ENCODE measurements around the gene HMX1.

The HMX1 gene

DNA sequence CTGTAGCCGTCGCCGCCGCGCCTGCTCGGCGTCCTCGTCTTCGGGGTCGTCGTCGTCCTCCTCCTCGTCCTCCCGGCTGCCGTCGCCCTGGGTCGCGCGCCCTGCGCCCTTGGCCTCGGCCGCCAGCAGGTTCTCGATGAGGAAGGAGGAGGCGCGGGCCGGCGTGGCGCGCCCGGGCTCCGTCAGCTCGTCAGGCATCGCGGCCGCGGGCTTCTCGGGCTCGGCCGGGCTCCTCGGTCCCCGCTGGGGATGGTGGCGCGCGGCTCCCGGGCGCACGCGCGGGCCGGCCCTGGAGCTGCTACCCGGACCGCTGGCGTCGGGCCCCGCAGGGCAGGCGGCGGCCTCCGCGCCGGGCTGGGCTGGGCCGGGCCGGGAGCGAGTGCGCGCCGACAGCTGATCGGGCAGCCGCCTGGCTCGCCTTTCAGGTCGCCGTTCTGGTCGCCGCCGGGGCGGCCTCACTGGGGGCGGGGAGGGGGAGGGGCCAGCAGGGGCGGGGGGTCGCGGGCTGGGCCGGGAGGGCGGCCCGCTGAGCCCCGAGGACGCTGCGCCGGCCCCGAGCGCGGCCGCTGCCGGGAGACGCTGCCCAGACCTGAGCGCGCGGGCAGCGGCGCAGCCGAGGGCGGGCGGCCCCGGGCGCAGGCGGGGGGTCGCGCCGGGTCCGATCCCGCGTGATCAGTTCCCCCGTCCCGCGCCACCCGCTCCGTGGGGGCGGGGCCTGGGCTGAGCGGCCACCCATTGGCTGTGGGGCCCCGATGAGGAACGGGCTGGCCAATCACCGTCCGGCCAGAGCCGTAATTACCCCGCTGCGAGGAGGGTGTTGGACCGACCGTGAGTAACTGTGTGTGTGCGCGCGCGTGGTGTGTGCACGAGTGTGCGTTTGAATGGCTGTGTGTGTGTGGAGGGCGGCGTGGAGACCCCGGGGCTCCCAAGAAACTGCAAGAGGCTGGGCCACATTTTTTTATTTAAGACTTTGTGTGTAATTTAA lies at the start of gene HMX1:
TSS of gene HMX1 (minus strand) at position 423 of the 985 bp plus-strand sequence. CDS start at position 198, 225 bp downstream.
- DNase-seq (ENCODE audit: low read depth, low spot score), result no peak

DNA sequence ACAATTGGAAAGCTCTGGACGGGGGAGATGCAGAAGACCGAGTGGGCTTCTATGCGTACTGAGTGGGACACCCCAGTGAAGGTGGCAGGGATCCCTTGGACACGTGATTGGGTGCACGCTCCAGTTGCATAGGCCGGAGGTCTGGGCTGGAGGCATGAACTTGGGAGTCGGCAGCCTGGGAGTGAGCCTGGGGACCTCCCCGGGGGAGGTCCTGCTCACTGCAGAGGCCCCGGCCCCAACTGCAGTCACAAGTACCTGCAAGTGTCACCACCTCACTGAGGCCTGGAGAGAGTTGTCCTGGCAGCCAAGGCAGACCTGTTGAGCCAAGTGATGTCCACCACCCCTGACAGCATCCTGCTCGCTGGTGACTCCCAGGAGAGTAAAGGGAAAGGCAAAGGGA lies 49.3 kb upstream of the HMX1 start:
- DNase-seq (ENCODE audit: low read depth, low spot score), result no peak

DNA sequence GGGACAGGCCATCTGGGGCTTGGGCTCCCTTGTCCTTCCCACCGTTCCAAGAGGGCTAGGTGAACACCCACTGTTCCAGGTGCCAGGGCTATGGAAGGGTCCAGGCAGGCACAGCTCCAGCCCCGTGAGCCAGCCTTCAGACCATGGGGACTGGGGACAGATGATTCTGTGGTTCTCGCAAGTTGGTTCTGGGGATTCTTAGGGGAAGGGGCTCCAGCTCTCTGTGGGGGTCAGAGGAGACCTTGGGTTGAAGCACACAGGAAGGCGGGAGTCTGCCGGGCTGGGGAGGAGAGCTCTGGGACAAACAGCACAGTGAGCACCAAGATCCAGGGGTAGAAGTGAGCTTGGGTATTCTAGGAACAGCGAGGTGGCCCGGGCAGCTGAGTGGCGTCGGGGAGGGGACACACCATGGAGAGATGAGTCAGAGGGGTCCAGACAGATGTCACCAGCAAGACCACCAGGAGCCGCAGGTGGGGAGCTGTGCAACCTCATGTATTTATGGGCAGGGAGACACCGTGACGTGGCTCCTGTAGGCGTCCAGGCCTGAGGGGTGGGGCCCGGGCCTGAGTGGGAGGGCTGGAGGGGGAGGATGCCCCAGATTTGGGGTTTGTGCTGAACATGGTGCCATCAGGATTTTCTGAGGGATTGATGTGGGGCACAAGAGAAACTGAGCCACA lies 48.8 kb upstream of the HMX1 start:
- DNase-seq (ENCODE audit: low read depth, low spot score), result no peak

DNA sequence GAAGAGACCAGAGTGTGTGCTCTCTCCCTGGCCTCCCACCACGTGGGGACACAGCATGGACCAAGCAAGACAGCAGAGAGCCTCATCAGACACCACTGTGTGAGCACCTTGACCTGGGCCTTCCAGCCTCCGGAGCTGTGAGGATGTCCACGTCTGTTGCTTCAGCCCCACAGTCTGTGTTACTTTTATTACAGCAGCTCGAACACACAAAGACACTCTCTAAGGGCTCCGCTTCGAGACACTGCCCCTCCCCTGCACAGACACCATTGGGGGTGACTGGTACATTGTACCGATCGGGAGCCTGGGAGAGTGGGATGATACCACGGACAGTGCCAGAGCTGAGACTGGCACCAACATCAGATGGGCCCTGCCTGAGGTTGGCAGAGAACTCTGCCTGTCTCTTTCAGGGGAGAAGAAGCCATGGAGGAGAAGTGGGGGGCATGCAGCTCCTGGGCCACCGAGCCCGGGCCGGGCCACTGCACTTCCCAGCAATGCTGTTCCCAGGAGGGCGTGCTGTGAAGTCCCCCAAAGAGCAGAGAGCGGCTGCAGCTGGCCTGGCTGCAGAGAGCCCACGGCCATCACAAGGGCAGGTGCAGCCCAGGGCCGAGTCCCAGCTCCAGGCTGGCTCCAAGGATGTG lies 48.1 kb upstream of the HMX1 start:
- DNase-seq (ENCODE audit: low read depth, low spot score), result no peak

DNA sequence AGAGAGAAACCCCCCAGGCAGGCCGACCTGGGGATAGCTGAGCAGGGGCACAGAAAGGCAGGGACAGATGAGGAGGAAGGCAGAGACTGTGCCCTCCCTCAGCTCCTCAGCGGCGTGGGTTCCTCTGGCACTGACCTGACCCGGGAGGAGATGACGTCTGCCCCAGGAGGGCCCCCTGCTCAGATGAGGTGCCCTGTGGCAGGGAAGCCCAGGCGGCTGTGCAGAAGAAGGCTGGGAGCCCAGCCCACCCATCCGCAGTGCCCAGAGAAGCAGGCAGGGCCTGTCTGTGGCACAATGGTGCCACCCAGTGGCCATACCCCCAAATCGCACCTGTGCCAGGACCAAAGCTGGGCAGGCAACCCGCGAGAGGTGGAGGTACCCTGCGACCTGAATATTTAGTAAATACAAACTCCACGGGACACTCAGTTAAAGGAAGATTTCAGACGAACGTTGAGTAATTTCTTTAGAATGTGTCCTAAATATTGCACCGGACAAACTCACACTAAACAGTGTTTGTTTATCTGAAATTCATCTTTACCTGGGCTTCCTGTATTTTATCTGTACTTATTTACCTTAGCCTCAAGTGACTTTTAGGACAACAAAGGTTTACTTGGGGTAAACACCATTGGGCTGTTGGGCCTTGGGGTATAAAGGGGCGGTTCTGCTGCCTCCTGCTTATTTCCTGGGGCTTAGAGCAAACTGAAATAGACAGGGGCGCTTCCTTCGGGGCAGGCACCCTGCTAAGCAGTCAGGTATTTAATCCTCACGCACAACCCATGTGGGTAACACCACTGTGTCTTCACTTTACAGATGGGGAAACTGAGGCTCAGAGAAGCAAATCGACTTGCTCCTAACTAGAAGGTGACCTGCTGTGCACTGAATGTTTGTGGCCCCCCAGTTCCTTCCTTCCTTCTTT lies 46.5 kb upstream of the HMX1 start:
- DNase-seq (ENCODE audit: low read depth, low spot score), result no peak

DNA sequence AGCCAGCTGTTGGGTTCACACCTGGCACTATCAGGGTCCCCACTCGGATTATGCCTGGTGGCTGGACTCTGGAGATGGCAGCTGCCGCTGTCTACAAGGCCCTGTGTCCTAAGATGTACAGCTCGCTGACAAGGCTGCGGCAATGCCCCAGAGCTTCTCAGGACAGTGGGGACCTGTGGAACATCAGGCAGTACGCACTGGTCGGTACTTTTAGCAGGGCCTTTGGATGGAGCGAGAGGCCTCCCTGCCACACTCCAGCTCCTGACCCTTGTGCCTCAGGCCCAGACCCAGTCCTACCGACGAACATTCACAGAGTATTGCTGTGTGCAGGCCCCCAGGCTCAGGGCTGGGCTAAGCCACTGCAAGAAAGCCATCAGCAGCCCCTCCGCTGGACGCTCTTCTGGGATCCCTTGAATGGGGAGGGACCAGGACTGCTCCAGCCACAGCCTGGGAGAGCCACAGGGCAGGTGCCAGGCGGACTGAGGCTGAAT lies 45.7 kb upstream of the HMX1 start:
- DNase-seq (ENCODE audit: low read depth, low spot score), result no peak

DNA sequence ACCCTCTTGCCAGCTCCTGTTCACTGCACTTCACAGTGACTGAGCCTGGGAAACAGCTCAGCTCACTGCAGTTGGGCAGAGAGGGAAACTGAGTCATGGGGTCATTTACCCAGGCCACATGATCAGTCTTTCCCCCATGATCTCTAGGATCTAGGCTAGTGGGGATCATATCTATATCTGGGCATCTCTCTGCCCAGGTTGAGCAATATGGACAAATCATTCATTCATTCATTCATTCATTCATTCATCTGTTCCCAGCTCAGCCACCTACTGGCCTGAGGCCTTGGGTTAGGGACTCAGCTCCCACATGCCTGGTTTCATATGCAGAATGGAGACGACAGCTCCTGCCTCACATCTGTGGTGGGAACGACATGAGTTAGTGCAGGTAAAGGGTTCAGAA lies 45.3 kb upstream of the HMX1 start:
- DNase-seq (ENCODE audit: low read depth, low spot score), result no peak

DNA sequence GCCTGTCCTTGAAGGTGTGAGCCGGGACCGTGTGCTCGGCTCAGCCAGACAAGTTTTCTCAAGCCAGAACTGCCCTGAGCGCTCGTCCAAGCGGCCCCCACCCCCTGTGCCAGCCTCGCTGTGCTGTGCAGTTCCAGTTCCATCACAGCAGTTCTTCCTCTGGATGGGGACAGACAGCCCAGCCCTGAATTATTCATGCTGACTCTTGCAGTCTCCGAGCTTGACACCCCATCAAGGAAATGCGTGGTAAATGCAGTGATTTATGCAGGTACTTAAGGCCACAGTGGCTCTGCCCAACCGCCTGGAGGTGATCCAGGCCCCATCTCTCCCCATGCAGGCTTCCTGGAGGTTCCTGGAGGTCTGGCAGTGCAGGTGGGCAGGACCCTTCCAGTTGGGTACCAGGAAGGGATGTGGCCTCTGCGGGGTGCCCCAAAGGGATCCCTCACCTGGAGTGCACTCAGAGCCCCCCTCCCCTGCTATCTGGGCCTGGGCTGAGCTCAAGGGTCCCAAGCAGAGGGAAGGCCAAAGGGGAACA lies 44.8 kb upstream of the HMX1 start:
- no peak for DNase-seq (ENCODE audit: low read depth, low spot score)

DNA sequence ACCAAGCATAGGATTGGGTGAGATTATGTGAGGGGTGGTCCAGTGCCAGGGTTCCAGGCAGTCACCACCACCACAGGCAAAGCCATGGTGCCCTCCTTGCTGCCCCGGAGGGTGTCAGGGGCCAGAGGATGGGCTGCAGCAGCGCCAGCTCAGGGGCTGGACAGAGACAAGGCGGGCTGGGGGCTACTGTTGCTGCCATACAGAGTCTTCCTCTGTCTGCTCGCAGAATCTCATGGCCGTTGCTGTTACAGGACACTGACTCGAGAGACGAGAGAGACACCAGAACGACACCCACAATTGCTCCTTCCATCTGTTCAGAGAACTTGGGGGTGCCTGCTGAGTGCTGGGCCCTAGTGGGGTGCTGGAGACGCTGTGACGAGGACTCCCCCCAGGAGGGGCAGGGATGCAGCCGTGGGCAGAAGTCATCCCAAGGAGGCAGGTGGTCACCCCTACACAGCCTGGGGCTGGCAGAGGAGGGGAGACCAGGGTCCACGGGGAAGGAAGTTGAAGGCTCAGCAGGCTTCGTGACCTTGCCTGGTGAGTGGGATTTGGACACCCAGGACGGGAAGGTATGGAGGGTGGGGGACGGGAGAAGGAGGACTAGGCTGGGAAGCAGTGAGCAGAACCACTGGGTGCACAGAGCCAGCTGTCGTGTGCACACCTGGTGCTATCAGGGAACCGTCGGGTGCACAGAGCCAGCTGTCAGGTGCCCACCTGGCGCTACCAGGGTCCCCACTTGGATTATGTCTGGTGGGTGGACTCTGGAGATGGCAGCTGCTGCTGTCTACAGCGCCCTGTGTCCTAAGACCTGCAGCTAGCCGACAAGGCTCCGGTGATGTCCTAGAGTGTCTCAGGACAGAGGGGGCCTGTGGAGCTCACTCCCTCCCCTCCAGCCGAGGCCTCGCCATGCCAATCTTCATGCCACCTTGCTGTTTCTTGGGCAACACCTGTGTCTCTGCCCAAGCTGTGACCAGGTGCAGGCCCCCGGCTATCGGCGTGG lies 43.9 kb upstream of the HMX1 start:
- no peak for DNase-seq (ENCODE audit: low read depth, low spot score)

DNA sequence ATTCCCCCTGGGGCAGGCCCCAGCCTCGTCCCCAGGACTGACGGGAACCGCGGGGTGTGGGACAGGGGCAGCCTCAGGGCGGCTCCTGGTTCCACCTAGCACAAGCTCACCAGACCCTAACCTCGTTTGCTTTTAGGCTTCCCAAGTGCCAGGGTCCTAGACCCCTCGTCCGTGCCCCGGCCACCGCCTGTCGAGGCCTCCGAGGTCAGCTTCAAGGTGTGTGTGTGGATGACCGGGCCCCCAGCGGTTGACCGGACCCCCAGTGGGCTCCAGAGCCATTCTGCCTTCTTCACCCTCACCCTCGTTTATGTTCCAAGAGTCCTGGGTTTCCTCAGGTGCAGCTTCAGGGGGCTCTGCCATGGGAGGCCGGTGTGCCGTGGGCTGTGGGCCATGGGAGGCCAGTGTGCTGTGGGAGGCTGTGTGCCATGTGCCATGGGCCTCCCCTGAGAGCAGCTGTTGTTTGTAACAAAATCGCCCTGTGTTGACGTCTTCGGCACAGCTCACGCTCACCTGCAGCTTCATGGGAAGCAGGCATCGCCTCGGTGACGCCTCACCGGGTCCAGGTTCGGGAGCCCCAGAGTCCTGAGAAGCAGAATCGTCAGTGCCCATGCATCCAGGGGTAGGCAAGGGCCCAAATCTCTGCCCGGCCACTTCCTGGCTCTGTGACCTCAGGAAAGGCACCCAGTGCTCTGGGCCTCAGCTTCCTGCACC lies 43.0 kb upstream of the HMX1 start:
- no peak for DNase-seq (ENCODE audit: low read depth, low spot score)

DNA sequence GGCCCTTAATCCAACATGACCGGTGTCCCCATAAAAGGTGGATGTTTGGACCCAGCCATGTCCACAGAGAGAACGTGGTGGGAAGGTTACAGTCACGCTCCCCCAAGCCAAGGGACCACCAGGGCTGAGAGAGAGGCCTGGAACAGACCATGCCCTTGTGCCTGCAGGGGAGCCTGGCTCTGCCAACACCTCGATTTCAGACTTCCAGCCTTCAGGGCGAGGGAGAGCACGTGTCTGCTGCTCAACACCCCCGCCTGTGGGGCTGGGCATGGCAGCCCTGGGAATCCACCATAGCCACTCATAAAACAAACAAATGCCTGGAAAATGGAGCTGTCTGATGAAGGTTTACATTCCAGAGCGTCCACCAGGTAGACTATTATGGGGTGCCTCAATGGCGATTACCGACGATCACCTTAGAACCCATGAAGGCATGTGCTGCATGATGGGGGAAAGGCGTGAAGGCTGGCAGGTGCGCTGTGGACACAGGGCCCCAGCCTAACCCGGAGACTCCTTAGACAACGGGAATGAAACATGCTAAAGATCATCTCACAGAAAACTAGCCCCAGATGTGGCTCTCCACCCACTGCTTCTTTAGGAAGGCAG lies 42.3 kb upstream of the HMX1 start:
- no peak for DNase-seq (ENCODE audit: low read depth, low spot score)

DNA sequence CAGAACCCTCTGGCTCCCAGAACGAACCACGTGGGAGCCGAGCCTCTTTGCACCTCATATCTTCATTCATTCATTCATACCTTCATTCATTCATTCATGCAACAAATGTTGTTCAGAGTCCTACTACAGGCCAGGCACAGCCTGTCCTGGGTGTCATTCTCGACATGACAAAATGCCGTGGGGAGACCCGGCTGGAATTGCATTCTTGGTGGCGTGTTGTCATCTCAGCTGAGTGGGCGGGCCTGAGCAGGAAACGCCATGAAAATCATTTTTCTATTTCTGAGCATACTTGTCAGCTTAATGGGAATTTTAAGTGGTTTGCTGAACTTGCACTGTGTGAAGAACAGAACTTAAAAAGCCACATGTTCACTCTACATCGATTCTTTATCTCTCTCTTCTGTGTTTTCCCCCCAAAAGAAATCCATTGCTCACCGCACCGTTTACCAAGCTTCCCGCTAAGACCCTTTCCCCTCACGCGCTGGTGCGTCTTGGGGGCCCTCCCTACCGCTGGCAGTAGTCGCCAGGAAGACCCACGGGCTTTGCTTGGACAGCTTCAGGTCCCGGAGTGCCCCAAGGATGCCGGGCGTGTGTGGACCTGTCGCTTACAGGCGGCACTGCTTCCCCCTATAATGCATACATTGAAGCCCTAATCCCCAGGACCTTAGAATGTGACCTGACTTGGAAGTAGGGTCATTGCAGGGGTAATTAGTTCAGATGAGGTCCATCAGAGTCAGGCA lies 41.6 kb upstream of the HMX1 start:
- DNase-seq (ENCODE audit: low read depth, low spot score), result no peak

DNA sequence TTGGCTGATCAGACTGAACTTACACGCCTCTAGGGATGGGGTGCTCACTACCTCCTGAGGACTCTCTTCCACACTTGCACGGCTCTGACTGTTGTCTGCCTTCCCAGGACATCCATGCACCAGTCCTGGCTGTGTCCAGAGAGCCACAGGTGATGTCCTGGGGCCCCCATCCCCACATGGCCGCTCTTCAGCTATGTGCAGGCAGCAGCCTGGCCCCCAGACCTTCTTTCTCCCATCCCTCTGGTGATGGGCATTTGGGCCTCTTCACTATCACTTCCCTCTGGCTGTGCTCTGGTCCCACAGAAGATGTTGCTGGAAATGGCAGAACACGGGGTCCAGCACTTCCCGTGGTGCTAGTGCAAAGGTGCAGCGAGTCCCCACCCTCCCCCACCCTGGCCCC lies 40.9 kb upstream of the HMX1 start:
- DNase-seq (ENCODE audit: low read depth, low spot score), result no peak

DNA sequence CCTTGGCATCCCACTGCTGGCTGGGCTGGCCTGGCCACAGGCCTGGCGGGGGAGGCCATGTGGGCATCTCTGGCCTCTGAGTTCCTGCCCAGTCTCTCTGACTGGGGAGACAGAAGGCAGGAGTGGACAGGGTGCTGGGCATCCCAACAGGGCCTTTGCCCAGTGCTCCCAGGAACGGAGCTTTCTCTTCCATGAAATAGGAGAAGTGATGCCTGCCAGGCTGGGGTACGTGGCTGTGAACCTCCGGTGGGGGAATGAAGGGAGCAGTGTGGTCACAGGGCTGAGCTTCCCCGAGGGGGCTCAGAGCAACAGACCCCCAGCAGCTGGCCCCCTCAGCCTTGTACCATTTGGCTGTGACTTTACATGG lies 40.4 kb upstream of the HMX1 start:
- DNase-seq (ENCODE audit: low read depth, low spot score), result no peak

DNA sequence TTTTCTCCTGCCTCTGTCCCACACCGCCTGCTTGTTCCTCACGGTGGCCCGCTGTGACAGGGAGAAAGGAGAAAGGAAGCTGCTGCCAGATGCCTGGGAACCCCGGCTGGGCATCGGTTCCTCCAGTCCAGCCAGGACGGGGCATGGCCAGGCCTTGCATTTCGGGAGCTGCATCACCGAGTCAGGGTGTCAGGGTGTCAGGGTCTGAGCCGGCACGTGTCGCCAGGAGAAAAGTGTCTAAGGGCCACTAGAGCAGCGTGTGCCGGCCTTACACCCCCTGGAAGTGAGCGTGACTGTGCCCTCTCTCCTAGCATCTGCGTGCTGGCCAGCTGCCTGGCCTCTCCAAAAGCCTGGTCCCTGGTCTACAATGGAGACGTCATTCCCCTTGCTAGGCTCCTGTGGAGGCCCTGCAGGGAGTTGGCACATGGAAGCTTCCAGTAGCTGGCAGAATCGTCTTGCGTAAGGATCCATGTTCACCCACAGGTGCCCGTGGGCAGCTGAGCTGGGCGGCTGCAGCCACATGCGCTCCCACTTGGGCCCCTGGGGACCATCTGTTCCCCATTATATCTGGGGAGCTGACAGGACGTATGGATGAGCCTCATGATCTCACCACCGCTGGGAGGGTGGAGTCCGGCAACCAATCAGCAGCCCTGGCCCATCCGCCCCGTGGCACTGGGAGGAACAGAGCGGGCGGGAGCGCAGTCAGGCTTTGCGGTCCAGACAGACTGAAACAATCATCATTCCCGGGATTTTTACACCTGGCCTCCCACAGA lies 39.9 kb upstream of the HMX1 start:
- no peak for DNase-seq (ENCODE audit: low read depth, low spot score)

DNA sequence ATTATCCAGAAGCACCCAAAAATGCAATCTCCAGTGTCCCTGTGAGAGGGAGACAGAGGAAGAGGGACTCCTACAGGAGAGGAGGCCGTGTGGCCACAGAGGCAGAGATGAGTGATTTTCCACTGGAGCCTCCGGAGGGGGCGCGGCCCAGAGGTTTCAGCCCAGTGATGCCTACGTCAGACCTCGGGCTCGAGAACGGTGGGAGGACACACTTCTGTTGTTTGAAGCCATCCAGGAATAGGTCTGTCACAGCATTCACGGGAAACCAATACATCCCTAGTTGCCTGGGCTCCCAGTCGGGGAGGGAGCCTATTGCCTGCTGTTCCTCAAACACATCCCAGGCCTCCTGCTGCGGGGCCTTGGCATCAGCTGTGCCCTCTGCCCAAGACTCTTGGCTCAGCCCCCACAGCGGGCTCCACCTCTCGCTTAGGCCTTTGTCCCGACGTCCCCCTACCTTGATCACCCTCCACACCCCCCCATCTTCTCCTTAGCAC lies 39.2 kb upstream of the HMX1 start:
- no peak for DNase-seq (ENCODE audit: low read depth, low spot score)
